Neural cell (in vitro differentiated cells): Measurements from ENCODE around the gene TMEM184B.

Source experiments
- CTCF ChIP-seq: fragments of 450-650 bp; IDR thresholded peaks from 2 replicates; pipeline ENCODE4 v1.5.1; 2014; ENCODE audit warnings: antibody characterized with exemption, mild to moderate bottlenecking, moderate library complexity; ENCODE audit not compliant: poor library complexity, severe bottlenecking
- RAD21 ChIP-seq: fragments of 450-650 bp; conservative IDR thresholded peaks from 2 replicates; pipeline ENCODE4 v1.6.1; 2014; ENCODE audit warnings: antibody characterized with exemption, mild to moderate bottlenecking, moderate library complexity

- TF ChIP-seq CTCF (no peak), RAD21 (no peak)
Measured at GRCh38 chr22:38215156-38216038, 57.4 kb downstream of the TMEM184B start.
